Measurements from ENCODE around the gene PLEKHH2.

- no peak for TF ChIP-seq POLR2AphosphoS5 (IDR thresholded peaks at IDR 0.05)
- TF ChIP-seq CTCF (IDR thresholded peaks at IDR 0.05): no peak
Observed at GRCh38 chr2:43812947-43813346, 175.9 kb downstream of the PLEKHH2 start.

Data from breast epithelium (tissue), 3 donors.